HepG2 (cell line): ENCODE results near the gene KCNK2. TPM values are rescaled to one million over a fixed set of nuclear protein-coding genes. Genes with fewer than 3 reads are reported as not detected.

Experiments used
- ATAC-seq: fragments of 200-7000 bp; cut with Tn5 transposase; 3 replicates; pipeline ENCODE4 v1.9.1; 2020; ENCODE audit warnings: mild to moderate bottlenecking, moderate library complexity
- BruUV-seq: library from RNA; stranded (reverse); fragments of 400-500 nt; replicated peaks from 2 replicates; lab custom pipeline; 2021; lab: Mats Ljungman, UMichigan
- CTCF ChIA-PET: fragments of 300-600 bp; formaldehyde crosslinking; extraction: SDS; loops from one replicate; lab custom pipeline; 2021; ENCODE audit warnings: low total read pairs, inconsistent platforms, low intra/inter-chr PET ratio; lab: Yijun Ruan, JAX
- POLR2A ChIA-PET: fragments of 350-600 bp; sonication (Branson Sonifier 250); formaldehyde crosslinking; loops from one replicate; lab custom pipeline; 2020; ENCODE audit warnings: antibody characterized with exemption, inconsistent platforms; lab: Yijun Ruan, JAX
- DNase-seq: peaks from one replicate; pipeline ENCODE4 v3.0.0-alpha.2; 2015; ENCODE audit warnings: low spot score
- FAIRE-seq: peaks from 3 replicates; lab custom pipeline; 2011; peaks lifted over from hg19 to GRCh38; lab: Jason Lieb, UNC
- H2AFZ ChIP-seq: one replicate; pipeline ENCODE4 v1.6.1; 2011; ENCODE audit warnings: low read length, inconsistent platforms
- H3K27ac ChIP-seq: fragments of 300-600 bp; 3 replicates; pipeline ENCODE4 v1.8.0; 2011; ENCODE audit warnings: mixed run types, mild to moderate bottlenecking, mixed read lengths, low read length, inconsistent platforms; ENCODE audit not compliant: insufficient read depth; ENCODE audit errors: extremely low read length
- H3K27me3 ChIP-seq, 2 experiments: fragments of 200-600 bp in 1 of 2; 2 replicates in 1 of 2; 3 replicates in 1 of 2; pipeline versions ENCODE4 v1.6.0 to v1.8.0; 2011; ENCODE audit warnings: low read length in 2 of 2, mild to moderate bottlenecking in 2 of 2, moderate library complexity in 2 of 2, inconsistent platforms in 1 of 2; ENCODE audit not compliant: insufficient read depth in 2 of 2, control insufficient read depth in 1 of 2
- H3K36me3 ChIP-seq, 2 experiments: fragments of 200-600 bp in 1 of 2; replicated peaks in 1 of 2; 2 replicates in 1 of 2; 3 replicates in 1 of 2; pipeline versions ENCODE4 v1.5.1 to v1.8.0; 2011; ENCODE audit warnings: low read length in 2 of 2, inconsistent platforms in 1 of 2; ENCODE audit not compliant: insufficient read depth in 2 of 2, control insufficient read depth in 1 of 2
- H3K4me1 ChIP-seq: 2 replicates; pipeline ENCODE4 v1.5.1; 2012; ENCODE audit warnings: low read length, inconsistent platforms; ENCODE audit not compliant: insufficient read depth
- H3K4me2 ChIP-seq: 2 replicates; pipeline ENCODE4 v1.6.0; 2011; ENCODE audit warnings: low read depth, low read length, inconsistent platforms
- H3K4me3 ChIP-seq, 3 experiments: fragments of 200-600 bp in 1 of 3; sonication (generic), shearing (Covaris generic) in 1 of 3; replicated peaks in 1 of 3; 2 replicates each; pipeline ENCODE4 v1.5.1; 2011 to 2016; ENCODE audit warnings: low read length in 3 of 3, inconsistent platforms in 2 of 3, low read depth in 2 of 3, mild to moderate bottlenecking in 2 of 3, control low read depth in 1 of 3, mixed read lengths in 1 of 3; ENCODE audit not compliant: insufficient read depth in 1 of 3
- H3K79me2 ChIP-seq: one replicate; pipeline ENCODE4 v1.6.1; 2011; ENCODE audit warnings: low read length, inconsistent platforms; ENCODE audit not compliant: insufficient read depth
- H3K9ac ChIP-seq: 2 replicates; pipeline ENCODE4 v1.6.0; 2011; ENCODE audit warnings: mild to moderate bottlenecking, low read depth, low read length, inconsistent platforms; ENCODE audit not compliant: insufficient read depth
- H3K9me3 ChIP-seq: 2 replicates; pipeline ENCODE4 v1.5.1; 2012; ENCODE audit warnings: mild to moderate bottlenecking, low read length
- H4K20me1 ChIP-seq: 2 replicates; pipeline ENCODE4 v1.6.0; 2011; ENCODE audit warnings: inconsistent platforms, mild to moderate bottlenecking, low read length, moderate library complexity; ENCODE audit not compliant: insufficient read depth
- CBX5 ChIP-seq: sonication (generic); formaldehyde crosslinking; IDR thresholded peaks from 2 replicates; pipeline ENCODE4 v1.4.0; 2020; ENCODE audit warnings: missing genetic modification reagents, borderline replicate concordance
- EEA1 ChIP-seq: sonication (generic); formaldehyde crosslinking; IDR thresholded peaks from 2 replicates; pipeline ENCODE4 v1.5.1; 2020; ENCODE audit warnings: mild to moderate bottlenecking, missing genetic modification reagents, borderline replicate concordance
- GPBP1L1 ChIP-seq: sonication (generic); formaldehyde crosslinking; IDR thresholded peaks from 2 replicates; pipeline ENCODE4 v1.5.0; 2020; ENCODE audit warnings: mild to moderate bottlenecking, missing genetic modification reagents
- HOXA5 ChIP-seq: sonication (generic); formaldehyde crosslinking; IDR thresholded peaks from 2 replicates; pipeline ENCODE4 v1.4.0; 2020; ENCODE audit warnings: missing genetic modification reagents
- RARG ChIP-seq: sonication (generic); formaldehyde crosslinking; IDR thresholded peaks from 2 replicates; pipeline ENCODE4 v1.4.0; 2020; ENCODE audit warnings: low read depth, mild to moderate bottlenecking, missing genetic modification reagents
- RNF219 ChIP-seq: sonication (generic); formaldehyde crosslinking; IDR thresholded peaks from 2 replicates; pipeline ENCODE4 v1.5.0; 2020; ENCODE audit warnings: mild to moderate bottlenecking, missing genetic modification reagents
- ZNF101 ChIP-seq: sonication (generic); formaldehyde crosslinking; IDR thresholded peaks from 2 replicates; pipeline ENCODE4 v1.4.0; 2020; ENCODE audit warnings: mild to moderate bottlenecking, low read depth, missing genetic modification reagents, borderline replicate concordance
- ZNF143 ChIP-seq: sonication (generic); formaldehyde crosslinking; IDR thresholded peaks from 2 replicates; pipeline ENCODE4 v1.4.0; 2020; ENCODE audit warnings: missing genetic modification reagents
- ZNF207 ChIP-seq: fragments of 450-650 bp; IDR thresholded peaks from 2 replicates; pipeline ENCODE4 v1.6.1; 2016; ENCODE audit warnings: antibody characterized with exemption, borderline replicate concordance
- ZNF264 ChIP-seq: sonication (generic); formaldehyde crosslinking; IDR thresholded peaks from 2 replicates; pipeline ENCODE4 v1.4.0; 2020; ENCODE audit warnings: missing genetic modification reagents
- ZNF460 ChIP-seq: sonication (generic); formaldehyde crosslinking; IDR thresholded peaks from 2 replicates; pipeline ENCODE4 v1.5.1; 2020; ENCODE audit warnings: missing genetic modification reagents, mild to moderate bottlenecking, borderline replicate concordance
- ZNF572 ChIP-seq: sonication (generic); formaldehyde crosslinking; IDR thresholded peaks from 2 replicates; pipeline ENCODE4 v1.5.1; 2020; ENCODE audit warnings: mild to moderate bottlenecking, missing genetic modification reagents
- ZNF646 ChIP-seq: sonication (generic); formaldehyde crosslinking; IDR thresholded peaks from 2 replicates; pipeline ENCODE4 v1.9.0; 2021; ENCODE audit warnings: mild to moderate bottlenecking, missing genetic modification reagents
- WGBS: methylation state at CpG from one replicate; pipeline ENCODE4 v1.1.6; 2017; ENCODE audit warnings: low lambda C conversion rate; 5-methylcytosine and 5-hydroxymethylcytosine counted together
- in situ Hi-C: cut with HindIII; loops from 2 replicates; pipeline ENCODE4 v1.10.0; 2017; ENCODE audit warnings: low pct_unique_long_range_greater_than_20kb; ENCODE audit not compliant: extremely low pct_ligation_motif_present
- intact Hi-C: fragments of 100-400 bp; cut with micrococcal nuclease; formaldehyde crosslinking; loops from one replicate; pipeline ENCODE4 v1.10.0; 2022; ENCODE audit not compliant: unreplicated experiment
- polyA plus RNA-seq, 8 experiments: library from polyadenylated mRNA; depleted of rRNA in 3 of 8; stranded (reverse) in 7 of 8; unstranded in 1 of 8; fragments of >200 nt; fragmentation: Illumina TruSeq in 4 of 8; extraction: Trizol in 4 of 8; gene quantifications; 2 replicates each; pipeline versions ENCODE4 v1.2.1 to v1.2.3, GENCODE V29; 2011 to 2016; ENCODE audit warnings: low read depth in 4 of 8, missing spikeins in 1 of 8, mixed read lengths in 1 of 8; ENCODE audit not compliant: insufficient read depth in 1 of 8
- total RNA-seq, 5 experiments: library from RNA; depleted of rRNA; stranded (reverse); fragments of >200 nt; fragmentation: Illumina TruSeq; extraction: Trizol; gene quantifications; 2 replicates each; pipeline ENCODE4 v1.2.3, GENCODE V29; 2016; ENCODE audit warnings: low read depth in 1 of 5

KCNK2 gene
- total and polyA plus RNA-seq, 2 of the 13 experiments (the other 11 are each of a cell fraction or from before 2014, with no cell fraction given), result not detected

- TF ChIP-seq ZNF460, result no peak
- TF ChIP-seq HOXA5 (CRISPR knock-in tag), result no peak
Measured at GRCh38 chr1:215151841-215152549, 69.5 kb downstream of the KCNK2 start (continued).

GRCh38 chr1:215156232-215156631 is 73.7 kb downstream of the KCNK2 start:
- in situ Hi-C loops, result no loop called here
- no peak for TF ChIP-seq ZNF143 (CRISPR knock-in tag)
- no peak for TF ChIP-seq ZNF207
- TF ChIP-seq HOXA5 (CRISPR knock-in tag), result no peak
- no peak for TF ChIP-seq RNF219 (CRISPR knock-in tag)
- no peak for TF ChIP-seq CBX5 (CRISPR knock-in tag)
- TF ChIP-seq ZNF264, result no peak
- TF ChIP-seq EEA1, result no peak
- no peak for TF ChIP-seq ZNF646 (CRISPR knock-in tag)
- TF ChIP-seq RARG, result no peak
- TF ChIP-seq GPBP1L1, result no peak
- TF ChIP-seq ZNF101 (CRISPR knock-in tag), result no peak
- no peak for TF ChIP-seq ZNF572

More at GRCh38 chr1:215156232-215156631, 73.7 kb downstream of the KCNK2 start:
- ChIA-PET POLR2A (no interaction called here), CTCF (no interaction called here)
- H3K4me2 ChIP-seq, result no peak overlapping the region
- H3K4me3 ChIP-seq, result no peak overlapping the region
- no peaks in the 10 kb centered on the region for H3K4me1 ChIP-seq
- no peak overlapping the region for H2AFZ ChIP-seq
- DNase-seq (no peak), ATAC-seq (no peak), FAIRE-seq (no peak)
- intact Hi-C loops, result no loop called here
- no peaks in the 10 kb centered on the region for H4K20me1 ChIP-seq
- WGBS, result 38% methylated on average over 1 of the region's 1 CpG
- H3K27ac ChIP-seq, result no peak overlapping the region
- no peaks in the 10 kb centered on the region for H3K27me3 ChIP-seq
- H3K79me2 ChIP-seq, result no peaks in the 10 kb centered on the region
- no peak overlapping the region for H3K9ac ChIP-seq
- no TSS peak for BruUV-seq
- no peaks in the 10 kb centered on the region for H3K36me3 ChIP-seq
- no peaks in the 10 kb centered on the region for H3K9me3 ChIP-seq
